Stimulated activated CD4-positive, alpha-beta T cell treated with anti-CD3 and anti-CD28 coated beads, Interleukin-15, amount 100 ng/mL, for 48 hours (primary cell): ENCODE measurements around the gene PRSS21.

ENCODE experiments used
- DNase-seq, 2 donors: peaks; one replicate each; pipeline ENCODE4 v3.0.0-alpha.2; 2020; ENCODE audit warnings: low read depth in 2 of 2

PRSS21 gene

GRCh38 chr16:2843526-2843925 is 26.5 kb downstream of the PRSS21 start:
- no peak for DNase-seq

- no peak for DNase-seq
Measured at GRCh38 chr16:2845116-2845515, 28.1 kb downstream of the PRSS21 start.

DNA sequence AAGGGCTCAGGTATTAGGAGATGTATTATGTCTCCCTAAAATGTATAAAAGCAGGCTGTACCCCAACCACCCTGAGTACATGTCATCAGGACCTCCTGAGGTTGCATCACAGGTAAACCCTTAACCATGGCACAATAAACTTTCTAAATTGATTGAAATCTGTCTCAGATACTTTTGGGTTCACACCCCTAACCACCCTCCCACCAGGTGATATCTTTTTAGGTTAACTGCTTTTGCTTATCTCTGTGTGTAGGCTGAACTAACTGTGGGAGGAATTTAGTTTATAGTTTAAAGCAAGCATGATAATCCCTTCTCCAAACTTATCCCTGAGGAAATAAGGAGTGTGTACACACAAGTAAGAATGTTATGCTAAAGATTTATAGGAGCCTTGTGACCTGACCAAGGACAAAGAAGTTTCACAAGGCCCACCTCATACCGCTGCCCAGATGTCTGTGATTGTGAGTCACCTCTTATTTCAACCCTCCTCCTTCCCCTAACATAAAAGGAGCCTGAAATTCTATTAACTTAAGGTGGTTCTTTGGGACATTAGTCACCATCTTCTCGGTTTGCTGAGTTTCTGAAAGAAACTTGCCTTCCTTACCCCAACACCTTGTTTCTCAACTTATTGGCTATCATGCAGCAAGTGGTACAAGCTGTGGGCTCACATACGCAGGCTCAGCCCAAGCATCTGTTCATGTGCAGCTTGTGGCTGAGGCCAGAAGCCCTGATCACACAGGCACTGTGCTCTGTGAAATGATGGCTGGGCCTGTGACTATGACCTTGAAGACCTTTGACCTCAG is 29.7 kb downstream of the PRSS21 start:
- no peak for DNase-seq

- no peak for DNase-seq
Measured at GRCh38 chr16:2848933-2849725, 32.1 kb downstream of the PRSS21 start.

DNA sequence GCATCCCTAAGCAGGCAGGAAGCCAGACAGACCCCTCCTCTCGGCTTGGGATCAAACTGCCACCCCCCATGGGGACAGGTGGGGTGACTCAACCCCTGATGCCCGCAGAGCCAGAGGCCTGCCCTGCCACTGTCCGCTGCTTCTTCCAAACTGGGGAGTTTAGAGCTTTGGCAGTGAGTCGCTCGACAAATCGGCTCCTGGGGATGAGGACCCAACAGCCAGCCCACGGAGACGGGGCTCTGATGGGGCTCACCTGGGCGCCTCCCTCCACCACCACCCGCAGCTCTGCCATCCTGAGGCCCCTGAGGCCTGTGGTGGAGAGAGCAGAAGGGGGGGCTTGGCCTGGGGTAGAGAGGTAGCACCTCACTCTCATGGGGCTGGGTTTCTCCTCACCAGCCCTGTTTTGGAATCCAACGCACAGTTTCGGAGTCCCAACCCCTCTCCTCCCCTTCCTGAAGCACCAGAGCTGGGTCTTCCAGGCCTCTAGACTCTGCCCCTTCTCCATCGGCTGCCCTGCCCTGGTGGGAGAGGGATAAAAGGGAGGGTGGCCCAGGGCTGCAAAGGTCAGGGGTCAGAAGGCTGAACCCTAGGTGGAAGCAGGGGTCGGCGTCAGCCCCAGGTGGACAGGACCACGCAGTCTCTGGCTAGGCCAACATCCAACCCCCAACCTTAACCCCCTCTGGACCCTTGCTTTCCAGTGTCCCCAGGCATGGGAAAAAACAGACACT is 35.1 kb downstream of the PRSS21 start:
- DNase-seq: no peak

DNA sequence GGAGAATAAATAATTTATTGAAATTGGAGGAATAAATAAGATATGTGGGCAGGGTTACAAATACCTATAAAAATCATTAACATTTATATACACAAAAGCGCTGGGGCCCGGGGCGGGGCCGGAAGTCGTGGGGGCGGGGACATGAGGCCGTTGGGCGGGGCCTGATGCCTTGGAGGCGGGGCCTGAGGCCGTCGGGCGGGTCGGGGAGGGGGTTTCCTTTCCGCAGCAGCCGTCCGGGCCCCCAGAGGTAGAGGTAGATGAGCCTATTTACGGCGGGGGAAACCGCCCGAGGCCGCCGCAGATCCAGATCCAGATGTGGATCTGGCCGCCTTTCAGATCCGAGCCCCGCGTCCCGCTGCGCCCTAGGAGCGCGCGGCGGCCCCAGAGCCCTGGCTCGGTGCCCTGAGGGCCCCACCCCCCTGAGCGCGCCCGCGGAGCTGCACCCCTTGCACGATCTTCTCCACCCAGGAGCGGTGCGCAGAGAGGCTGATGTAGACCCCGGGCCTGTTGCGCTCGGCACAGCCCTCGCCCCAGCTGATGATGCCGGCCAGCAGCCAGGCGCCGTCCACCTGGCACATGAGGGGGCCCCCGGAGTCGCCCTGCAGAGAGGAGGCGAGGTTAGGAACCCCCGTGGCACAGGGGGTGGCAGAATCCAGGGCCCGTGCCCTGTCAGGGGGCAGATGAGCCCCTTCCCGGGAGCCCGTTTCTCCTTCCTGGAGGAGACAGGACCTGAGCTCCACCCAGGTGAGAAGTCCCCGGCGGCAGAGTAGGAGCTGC is 35.9 kb downstream of the PRSS21 start:
- DNase-seq: no peak

GRCh38 chr16:2853531-2854073 is 36.6 kb downstream of the PRSS21 start:
- no peak for DNase-seq

DNA sequence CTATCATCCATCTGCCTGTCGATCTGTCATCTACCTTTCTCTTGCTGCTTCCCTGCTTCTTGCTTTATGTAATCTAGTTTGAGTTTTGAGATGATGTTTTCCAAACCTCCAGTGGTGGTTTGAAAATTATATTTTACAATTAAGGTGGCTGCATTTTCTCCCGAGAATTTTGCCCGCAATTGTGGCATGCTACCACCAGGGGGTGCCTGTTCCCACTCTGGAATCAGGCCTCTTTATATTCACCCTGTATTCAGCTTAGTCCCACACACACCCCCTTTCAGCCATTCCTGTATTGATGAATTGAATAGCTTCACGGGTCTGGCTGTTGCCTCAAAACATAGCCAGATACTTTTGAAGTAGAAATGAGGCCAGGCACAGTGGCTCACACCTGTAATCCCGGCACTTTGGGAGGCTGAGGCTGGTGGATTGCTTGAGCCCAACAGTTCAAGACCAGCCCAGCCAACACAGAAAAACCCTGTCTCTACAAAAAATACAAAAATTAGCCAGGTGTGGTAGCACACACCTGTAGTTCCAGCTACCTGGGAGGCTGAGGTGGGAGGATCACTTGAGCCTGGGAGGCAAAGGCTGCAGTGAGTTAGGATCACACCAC is 37.8 kb downstream of the PRSS21 start:
- no peak for DNase-seq

DNA sequence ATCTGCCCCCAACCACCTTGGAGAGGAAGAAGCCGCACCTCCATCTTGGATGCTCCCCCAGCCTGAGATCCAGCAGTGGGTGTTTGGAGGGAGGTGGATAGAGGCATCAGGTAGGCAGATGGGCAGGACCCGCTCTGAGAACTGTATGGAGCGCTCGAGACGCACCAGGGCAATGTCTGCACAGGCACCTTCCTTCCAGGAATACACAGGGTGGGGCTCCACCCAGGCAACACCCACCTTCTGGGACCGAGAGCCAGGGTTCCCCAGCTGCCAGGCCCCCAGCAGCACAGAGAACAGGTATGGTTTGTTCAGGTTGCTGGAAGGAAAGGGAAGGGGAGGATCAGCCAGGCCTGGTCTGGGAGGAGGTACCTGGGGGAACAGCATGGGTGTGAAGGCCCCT is 38.5 kb downstream of the PRSS21 start:
- no peak for DNase-seq

DNA sequence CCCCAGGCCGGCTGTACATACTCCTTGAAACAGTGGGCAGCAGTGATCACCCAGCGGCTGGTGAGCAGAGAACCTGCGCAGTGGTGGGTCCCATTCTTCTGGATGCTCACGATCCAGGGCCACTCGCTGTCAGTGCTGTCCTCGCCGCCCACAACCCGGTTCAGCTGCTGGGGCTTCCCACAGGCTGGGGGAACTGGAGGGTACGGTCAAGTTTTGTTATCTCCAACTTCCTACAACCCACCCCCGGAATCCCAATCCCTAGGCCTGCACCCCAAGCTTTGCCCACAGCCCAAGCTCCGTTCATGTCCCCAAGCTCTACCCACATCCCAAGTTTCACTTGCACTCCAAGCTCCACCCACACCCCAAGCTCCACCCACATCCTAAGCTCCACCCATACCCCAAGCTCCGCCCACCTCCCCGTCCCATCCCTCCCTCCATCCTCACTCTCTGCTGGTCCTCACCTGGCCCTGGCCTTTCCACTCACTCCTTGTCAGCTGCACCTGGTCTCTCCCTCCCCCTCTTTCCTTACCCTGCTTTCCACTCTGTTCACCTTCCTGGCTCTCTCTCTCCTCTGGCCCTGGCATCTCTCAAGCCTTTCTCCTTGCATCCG is 39.1 kb downstream of the PRSS21 start:
- no peak for DNase-seq

- DNase-seq: no peak
Measured at GRCh38 chr16:2856686-2857450, 39.8 kb downstream of the PRSS21 start.

DNA sequence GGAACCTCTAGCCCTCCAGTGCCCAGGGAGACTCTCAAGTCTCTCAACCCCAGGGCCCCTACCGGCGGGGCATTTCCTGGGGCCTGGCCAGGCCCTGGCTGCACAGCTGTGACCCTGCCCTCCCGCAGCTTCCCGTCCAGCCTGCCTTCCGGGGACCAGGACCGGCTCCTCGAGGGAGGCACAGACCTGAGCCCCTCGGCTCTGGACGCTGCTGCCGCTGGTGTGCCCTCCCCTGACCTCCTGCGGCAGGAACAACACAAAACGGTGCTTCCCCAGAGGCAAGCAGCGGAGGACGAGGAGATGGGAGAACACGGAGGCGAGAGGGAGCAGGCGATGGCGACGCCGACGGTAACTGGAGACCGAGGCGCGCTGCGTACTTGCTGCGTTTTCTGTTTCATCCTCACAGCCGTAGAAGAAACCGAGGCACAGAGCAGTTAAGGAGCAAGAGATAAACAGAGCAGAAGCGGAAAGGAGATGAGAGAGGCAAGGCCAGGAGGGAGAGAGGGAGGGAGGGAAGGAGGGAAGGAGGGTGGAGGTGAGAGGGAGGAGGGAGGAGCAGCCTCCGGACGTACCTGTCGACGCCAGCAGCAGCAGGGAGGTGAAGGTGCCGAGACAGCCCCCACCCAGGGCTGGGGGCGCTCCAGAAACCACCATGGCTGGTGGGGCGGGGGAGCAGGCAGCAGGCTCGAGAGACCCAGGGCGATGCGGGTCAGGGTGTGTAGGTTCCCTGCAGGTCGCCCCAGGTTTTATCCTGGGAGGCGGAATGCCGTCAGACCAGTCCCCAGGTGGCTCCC is 40.6 kb downstream of the PRSS21 start, which contains the start of gene PRSS22:
Gene PRSS22 (minus strand): TSS at position 720 of the 794 bp plus-strand sequence. CDS start 66 bp downstream, at position 654.
- DNase-seq: no peak

- DNase-seq: no peak
Measured at GRCh38 chr16:2858245-2859025, 41.4 kb downstream of the PRSS21 start.

GRCh38 chr16:2859686-2860265 is 42.7 kb downstream of the PRSS21 start:
- DNase-seq: no peak

DNA sequence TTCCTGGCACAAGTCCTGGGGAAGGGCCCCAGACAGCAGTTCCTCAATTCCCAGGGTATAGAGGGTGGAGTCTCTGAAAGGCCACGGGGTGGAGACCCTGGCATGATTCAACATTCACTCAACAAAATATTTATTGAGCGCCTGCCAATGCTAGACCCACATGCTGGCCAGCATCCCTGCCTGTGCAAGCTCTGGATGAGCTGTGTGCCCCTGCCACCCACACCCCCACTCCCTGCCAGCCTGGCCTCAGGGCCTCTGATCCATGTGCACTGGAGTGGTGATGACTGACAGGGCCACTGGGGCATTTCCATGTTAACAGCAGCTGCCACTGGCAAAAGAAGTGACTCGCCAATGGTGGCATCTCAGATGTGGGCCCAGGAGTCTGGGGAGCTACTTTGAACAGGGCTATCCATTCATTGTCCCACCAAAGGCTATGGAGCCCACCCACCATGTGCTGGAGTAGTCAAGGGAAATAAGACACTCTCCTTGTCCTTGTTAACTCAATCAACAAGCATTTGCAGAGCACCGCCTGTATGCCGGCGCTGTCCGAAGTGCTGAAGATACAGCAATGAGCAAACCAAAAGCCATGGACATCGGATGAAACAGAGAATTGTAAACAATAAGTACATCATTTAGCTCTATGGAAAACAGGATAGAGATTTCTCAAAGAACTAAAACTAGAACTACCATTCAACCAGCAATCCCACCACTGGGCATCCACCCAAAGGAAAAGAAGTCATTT is 44.0 kb downstream of the PRSS21 start:
- no peak for DNase-seq

DNA sequence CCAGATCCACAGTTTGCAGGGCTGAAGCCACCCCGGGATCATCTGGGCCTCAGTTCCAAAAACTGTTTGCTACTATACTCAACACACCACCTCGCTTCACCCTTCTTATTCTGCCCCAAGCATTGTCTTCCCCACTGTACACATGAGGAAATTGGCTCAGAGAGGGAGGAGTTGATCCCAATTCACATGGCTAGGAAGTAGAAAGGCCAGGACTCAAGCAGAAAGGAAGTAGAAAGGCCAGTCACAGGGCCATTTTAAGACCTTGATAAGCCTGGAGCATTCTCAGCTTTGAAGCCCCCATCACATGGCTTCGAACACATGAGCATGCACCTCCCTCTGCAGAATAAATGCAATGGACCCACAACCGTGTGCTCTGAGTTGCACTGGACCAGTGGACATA is 48.6 kb downstream of the PRSS21 start:
- DNase-seq: no peak

- no peak for DNase-seq
Measured at GRCh38 chr16:2866431-2866830, 49.4 kb downstream of the PRSS21 start.
